Body of pancreas (tissue), 4 donors: ENCODE measurements around the gene PLXNC1. TPM values are rescaled to one million over a fixed set of nuclear protein-coding genes. Genes with fewer than 3 reads are reported as not detected.

Source experiments
- ATAC-seq: fragments of 150-250 bp; one replicate; pipeline ENCODE4 v1.9.1; 2016
- DNase-seq, 4 donors: peaks; one replicate each; pipeline ENCODE4 v3.0.0-alpha.2; 2019
- H3K27ac ChIP-seq, 4 donors: fragments of 200-600 bp; sonication (generic); 1 replicate in 3 of 4; 2 replicates in 1 of 4; pipeline versions ENCODE4 v1.5.1 to v1.6.1; 2016 to 2019; ENCODE audit warnings: mild to moderate bottlenecking in 1 of 4, mixed read lengths in 1 of 4, moderate library complexity in 1 of 4
- H3K27me3 ChIP-seq, 2 donors: fragments of 200-600 bp; sonication (generic); one replicate each; pipeline ENCODE4 v1.6.0; 2016; ENCODE audit warnings: mild to moderate bottlenecking in 1 of 2
- H3K36me3 ChIP-seq, 2 donors: fragments of 200-600 bp; sonication (generic); replicated peaks in 1 of 2; 2 replicates each; pipeline ENCODE4 v1.5.1; 2016; ENCODE audit warnings: low read depth in 2 of 2; ENCODE audit not compliant: insufficient read depth in 1 of 2
- H3K4me1 ChIP-seq: fragments of 200-600 bp; sonication (generic); one replicate; pipeline ENCODE4 v1.6.0; 2016
- H3K4me3 ChIP-seq, 2 donors: fragments of 200-600 bp; sonication (generic); 1 replicate in 1 of 2; 2 replicates in 1 of 2; pipeline ENCODE4 v1.5.1; 2016 to 2019
- H3K9me3 ChIP-seq, 3 donors: fragments of 200-600 bp; sonication (generic); 1 replicate in 2 of 3; 2 replicates in 1 of 3; pipeline ENCODE4 v1.5.1; 2016
- POLR2A ChIP-seq, 3 donors: fragments of 450-650 bp; IDR thresholded peaks; one replicate each; pipeline ENCODE4 v1.6.1; 2016; ENCODE audit warnings: antibody characterized with exemption in 3 of 3, mild to moderate bottlenecking in 2 of 3
- WGBS, 2 donors: methylation state at CpG; one replicate each; pipeline ENCODE4 v1.1.5; 2017; 5-methylcytosine and 5-hydroxymethylcytosine counted together
- intact Hi-C: fragments of 100-400 bp; cut with DNase I; formaldehyde crosslinking; loops from one replicate; pipeline ENCODE4 v1.15.1; 2023
- total RNA-seq, 2 donors: library from RNA; depleted of rRNA; stranded (reverse); fragments of >200 nt; gene quantifications; one replicate each; pipeline ENCODE4 v1.1.0, GENCODE V29; 2016
- TF ChIP-seq, protein P1 (sequence below), 7 experiments: fragments of 450-650 bp in 4 of 7; fragments of 200-600 bp in 3 of 7; sonication (generic) in 3 of 7; IDR thresholded peaks; one replicate each; pipeline ENCODE4 v1.5.1; 2016 to 2019; ENCODE audit warnings: antibody characterized with exemption in 7 of 7

The PLXNC1 gene
- total RNA-seq, 2 donors from 2014 or later = 3.9 to 4.9 TPM

DNA sequence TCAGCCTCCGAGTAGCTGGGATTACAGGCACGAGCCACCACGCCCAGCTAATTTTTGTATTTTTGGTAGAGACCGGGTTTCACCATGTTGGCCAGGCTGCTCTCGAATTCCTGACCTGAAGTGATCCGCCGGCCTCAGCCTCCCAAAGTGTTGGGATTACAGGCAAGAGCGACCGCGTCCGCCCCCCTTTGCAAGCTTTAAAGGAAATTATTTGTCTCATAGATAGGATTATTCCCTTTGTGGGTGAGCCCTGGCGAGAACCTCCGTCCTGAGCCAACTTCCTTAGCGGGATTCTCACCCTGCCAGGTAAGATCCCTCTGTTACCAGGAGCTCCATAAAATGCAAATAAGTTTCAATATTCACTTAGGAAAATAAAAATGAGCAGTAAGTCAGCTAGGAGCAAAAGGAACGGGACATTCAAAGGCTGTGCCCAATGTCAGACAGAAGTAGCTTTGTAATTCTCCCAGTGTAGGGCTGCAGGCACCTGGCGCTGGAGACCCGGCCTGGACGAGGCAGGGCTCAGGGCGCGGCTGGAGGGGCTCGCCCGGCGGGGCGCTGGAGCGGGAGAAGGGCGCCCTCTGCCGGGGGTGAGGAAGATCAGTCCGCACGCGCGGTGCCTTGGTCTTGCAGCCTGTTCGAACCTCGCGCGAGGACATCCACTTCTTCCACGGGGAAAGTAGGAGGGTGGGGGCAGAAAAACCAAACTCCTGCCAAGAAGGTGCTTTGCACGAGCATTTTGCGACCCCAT is 47.2 kb upstream of the PLXNC1 start:
- DNase-seq (peak; percentile 71 to 76 (median 73)), ATAC-seq (peak; percentile 83)
- H3K27me3 ChIP-seq = no peaks in the 10 kb centered on the region
- intact Hi-C loops = loop anchor here (5.0 kb wide), 2 partner anchors 534 to 599 kb away; no protein-coding TSS in a partner anchor
- no peaks in the 10 kb centered on the region for H3K36me3 ChIP-seq
- H3K4me1 ChIP-seq = peaks cover 12% of the 10 kb centered on the region
- 22 to 25% methylated on average over 37 to 38 of the region's 38 CpGs for WGBS, 2 donors
- no peaks in the 10 kb centered on the region for H3K9me3 ChIP-seq
- peak overlapping the region in 1 of 2 donors; percentile 62 for H3K4me3 ChIP-seq
- no peak overlapping the region for H3K27ac ChIP-seq
- no peak for TF ChIP-seq POLR2A (IDR thresholded peaks at IDR 0.05)
- TF ChIP-seq, protein P1, sequence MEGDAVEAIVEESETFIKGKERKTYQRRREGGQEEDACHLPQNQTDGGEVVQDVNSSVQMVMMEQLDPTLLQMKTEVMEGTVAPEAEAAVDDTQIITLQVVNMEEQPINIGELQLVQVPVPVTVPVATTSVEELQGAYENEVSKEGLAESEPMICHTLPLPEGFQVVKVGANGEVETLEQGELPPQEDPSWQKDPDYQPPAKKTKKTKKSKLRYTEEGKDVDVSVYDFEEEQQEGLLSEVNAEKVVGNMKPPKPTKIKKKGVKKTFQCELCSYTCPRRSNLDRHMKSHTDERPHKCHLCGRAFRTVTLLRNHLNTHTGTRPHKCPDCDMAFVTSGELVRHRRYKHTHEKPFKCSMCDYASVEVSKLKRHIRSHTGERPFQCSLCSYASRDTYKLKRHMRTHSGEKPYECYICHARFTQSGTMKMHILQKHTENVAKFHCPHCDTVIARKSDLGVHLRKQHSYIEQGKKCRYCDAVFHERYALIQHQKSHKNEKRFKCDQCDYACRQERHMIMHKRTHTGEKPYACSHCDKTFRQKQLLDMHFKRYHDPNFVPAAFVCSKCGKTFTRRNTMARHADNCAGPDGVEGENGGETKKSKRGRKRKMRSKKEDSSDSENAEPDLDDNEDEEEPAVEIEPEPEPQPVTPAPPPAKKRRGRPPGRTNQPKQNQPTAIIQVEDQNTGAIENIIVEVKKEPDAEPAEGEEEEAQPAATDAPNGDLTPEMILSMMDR (IDR thresholded peaks at IDR 0.05) = peak; percentile 74 to 90 (median 85)

DNA sequence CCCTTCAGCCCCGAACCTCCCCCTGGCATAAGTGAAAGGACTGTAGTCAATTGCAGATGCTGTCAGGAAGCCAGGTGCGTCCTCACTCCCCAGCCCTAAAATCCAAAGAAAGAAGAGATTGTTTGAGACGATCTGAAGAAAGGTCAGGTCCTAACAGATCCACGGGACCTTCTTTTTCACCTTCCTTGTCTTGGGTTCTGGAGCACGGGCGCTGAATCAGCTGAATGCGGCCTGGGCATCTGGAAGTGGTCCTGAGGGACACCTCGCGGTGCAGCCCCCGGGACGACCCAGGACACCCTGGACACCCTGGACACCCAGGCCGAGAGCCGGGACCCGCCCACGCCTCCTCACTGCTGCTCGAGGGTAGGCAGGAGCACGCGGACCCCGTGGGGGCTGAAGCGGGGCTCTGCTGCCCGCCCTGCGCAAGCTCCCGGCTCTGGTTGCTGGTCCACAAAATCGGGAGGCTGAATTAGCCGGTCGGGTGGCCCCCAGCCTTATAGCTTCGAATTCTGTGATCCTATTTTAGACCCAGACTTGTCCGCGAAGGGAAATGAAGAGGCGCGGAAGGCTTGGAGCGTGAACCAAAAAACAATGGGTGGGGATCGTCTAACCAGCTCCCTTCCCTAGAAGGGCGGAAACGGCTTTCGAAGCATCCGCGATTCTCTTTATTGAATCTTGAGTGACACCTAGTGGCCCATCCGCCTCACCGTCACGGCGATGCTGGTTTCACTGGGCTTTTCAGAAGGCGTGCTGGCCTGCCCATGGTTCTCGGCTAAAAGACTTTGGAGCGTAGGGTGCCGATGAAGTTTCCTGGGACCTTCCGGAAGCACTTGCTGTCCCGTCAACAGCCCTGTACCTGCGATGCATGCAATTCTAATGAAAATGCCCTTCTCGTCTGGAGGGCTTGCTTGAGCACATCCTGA is 46.4 kb upstream of the PLXNC1 start:
- Histone ChIP-seq H3K27me3 (no peaks in the 10 kb centered on the region), H3K36me3 (no peaks in the 10 kb centered on the region), H3K4me1 (peaks cover 12% of the 10 kb centered on the region), H3K4me3 (peak overlapping the region; percentile 40 to 62), H3K27ac (no peak overlapping the region), H3K9me3 (no peaks in the 10 kb centered on the region)
- WGBS, 2 donors = 0 to 1% methylated on average over 37 to 47 of the region's 50 CpGs
- TF ChIP-seq POLR2A (IDR thresholded peaks at IDR 0.05) = no peak
- TF ChIP-seq, protein P1 (IDR thresholded peaks at IDR 0.05) = peak; percentile 68 to 86 (median 81)
- DNase-seq (peak; percentile 83 to 88 (median 85)), ATAC-seq (peak; percentile 87)
- intact Hi-C loops = loop anchor here (5.0 kb wide), 2 partner anchors 535 to 600 kb away; no protein-coding TSS in a partner anchor

DNA sequence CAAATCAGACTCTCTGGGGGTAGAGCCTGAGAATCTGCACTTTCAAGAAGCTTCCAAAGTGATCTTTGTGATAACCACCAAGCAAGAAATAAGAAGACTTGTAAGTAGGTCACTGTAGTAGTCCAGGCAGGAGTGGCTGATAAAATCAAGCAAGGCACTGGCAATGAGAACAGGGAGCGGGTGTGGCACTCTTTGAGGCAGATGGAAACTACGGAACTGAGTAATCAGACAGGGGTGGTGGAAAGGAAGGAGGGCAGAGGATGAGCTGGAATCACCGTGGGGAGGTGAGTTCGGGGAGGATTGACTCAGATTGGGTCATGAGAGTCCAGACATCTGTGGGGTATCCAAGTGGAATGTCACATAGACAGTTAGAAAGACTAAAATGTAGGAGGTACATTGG is 44.4 kb upstream of the PLXNC1 start:
- H3K27me3 ChIP-seq = no peaks in the 10 kb centered on the region
- 58 to 61% methylated on average over 4 of the region's 4 CpGs for WGBS, 2 donors
- ATAC-seq = no peak
- intact Hi-C loops = loop anchor here (5.0 kb wide), 2 partner anchors 537 to 602 kb away; no protein-coding TSS in a partner anchor
- no peak for TF ChIP-seq POLR2A (IDR thresholded peaks at IDR 0.05)
- TF ChIP-seq, protein P1 (IDR thresholded peaks at IDR 0.05) = no peak
- no peaks in the 10 kb centered on the region for H3K36me3 ChIP-seq
- no peaks in the 10 kb centered on the region for H3K9me3 ChIP-seq
- peaks cover 12% of the 10 kb centered on the region for H3K4me1 ChIP-seq
- H3K27ac ChIP-seq = no peak overlapping the region
- no peak overlapping the region for H3K4me3 ChIP-seq
- no peak for DNase-seq

DNA sequence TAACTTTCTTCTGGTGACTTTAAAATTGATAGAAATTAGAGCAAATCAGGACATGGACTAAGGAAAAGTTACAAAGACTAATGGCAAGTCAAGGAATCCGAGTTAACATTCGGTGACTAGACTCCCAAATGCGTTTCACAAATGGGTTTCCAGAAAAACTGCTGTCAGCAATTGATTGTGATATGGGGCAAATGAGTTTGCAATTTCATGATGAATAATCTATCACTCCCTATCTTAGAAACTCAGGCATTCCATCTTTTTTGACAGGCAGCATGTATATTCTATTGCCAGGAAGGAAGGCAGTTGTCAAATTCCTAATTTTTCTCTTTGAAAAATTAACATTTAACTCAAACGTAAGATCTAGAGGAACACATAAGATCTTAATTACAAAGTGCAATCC is 40.5 kb upstream of the PLXNC1 start:
- 32 to 33% methylated on average over 4 of the region's 4 CpGs for WGBS, 2 donors
- H3K4me3 ChIP-seq = no peak overlapping the region
- ATAC-seq = no peak
- DNase-seq = no peak
- no peaks in the 10 kb centered on the region for H3K9me3 ChIP-seq
- intact Hi-C loops = no loop called here
- no peak for TF ChIP-seq POLR2A (IDR thresholded peaks at IDR 0.05)
- TF ChIP-seq, protein P1 (IDR thresholded peaks at IDR 0.05) = no peak
- no peaks in the 10 kb centered on the region for H3K4me1 ChIP-seq
- no peak overlapping the region for H3K27ac ChIP-seq
- no peaks in the 10 kb centered on the region for H3K27me3 ChIP-seq
- no peaks in the 10 kb centered on the region for H3K36me3 ChIP-seq
